Astrocyte of the spinal cord (primary cell): ENCODE results near the gene SYT1.

Experiments
- DNase-seq: peaks from one replicate; pipeline ENCODE4 v3.0.0; 2011; ENCODE audit warnings: low read depth, low spot score
- H3K4me3 ChIP-seq: 2 replicates; pipeline ENCODE4 v1.5.1; 2011; ENCODE audit warnings: low read depth, mild to moderate bottlenecking, low read length, moderate library complexity
- in situ Hi-C: cut with HindIII; loops from 2 replicates; pipeline ENCODE4 v1.10.0; 2017; ENCODE audit warnings: low sequenced_read_pairs
- TF ChIP-seq, protein P1 (sequence below): IDR thresholded peaks from 2 replicates; pipeline ENCODE4 v1.5.1; 2012; ENCODE audit warnings: low read depth, mild to moderate bottlenecking, low read length, inconsistent platforms

The SYT1 gene

DNA sequence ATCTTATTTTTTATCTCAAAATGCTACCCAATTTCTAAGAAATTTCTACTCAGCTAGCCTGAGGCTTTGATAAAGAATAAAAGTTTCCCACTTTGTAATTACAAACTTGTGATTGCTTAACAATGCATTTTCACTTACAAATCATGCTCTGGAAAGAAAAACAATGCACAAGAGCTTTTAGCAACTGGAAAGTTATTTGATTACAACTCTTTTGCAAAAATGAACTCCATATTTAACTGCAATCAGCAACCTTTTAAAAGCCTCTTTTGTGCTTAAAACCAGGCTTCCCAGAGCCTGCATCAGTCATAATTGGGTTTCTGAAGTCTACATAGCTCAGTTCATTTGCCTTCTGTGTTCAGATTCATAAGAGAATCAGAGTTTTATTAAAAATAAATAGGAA, 431.0 kb downstream of the SYT1 start:
- no peak overlapping the region for H3K4me3 ChIP-seq
- TF ChIP-seq, protein P1, sequence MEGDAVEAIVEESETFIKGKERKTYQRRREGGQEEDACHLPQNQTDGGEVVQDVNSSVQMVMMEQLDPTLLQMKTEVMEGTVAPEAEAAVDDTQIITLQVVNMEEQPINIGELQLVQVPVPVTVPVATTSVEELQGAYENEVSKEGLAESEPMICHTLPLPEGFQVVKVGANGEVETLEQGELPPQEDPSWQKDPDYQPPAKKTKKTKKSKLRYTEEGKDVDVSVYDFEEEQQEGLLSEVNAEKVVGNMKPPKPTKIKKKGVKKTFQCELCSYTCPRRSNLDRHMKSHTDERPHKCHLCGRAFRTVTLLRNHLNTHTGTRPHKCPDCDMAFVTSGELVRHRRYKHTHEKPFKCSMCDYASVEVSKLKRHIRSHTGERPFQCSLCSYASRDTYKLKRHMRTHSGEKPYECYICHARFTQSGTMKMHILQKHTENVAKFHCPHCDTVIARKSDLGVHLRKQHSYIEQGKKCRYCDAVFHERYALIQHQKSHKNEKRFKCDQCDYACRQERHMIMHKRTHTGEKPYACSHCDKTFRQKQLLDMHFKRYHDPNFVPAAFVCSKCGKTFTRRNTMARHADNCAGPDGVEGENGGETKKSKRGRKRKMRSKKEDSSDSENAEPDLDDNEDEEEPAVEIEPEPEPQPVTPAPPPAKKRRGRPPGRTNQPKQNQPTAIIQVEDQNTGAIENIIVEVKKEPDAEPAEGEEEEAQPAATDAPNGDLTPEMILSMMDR: no peak
- DNase-seq: no peak
- in situ Hi-C loops: no loop called here

GRCh38 chr12:79296133-79296532, 431.6 kb downstream of the SYT1 start:
- H3K4me3 ChIP-seq: no peak overlapping the region
- no peak for DNase-seq
- TF ChIP-seq, protein P1: no peak
- in situ Hi-C loops: no loop called here

GRCh38 chr12:79296871-79297270, 432.3 kb downstream of the SYT1 start:
- no peak overlapping the region for H3K4me3 ChIP-seq
- TF ChIP-seq, protein P1: no peak
- DNase-seq: no peak
- in situ Hi-C loops: no loop called here

GRCh38 chr12:79298506-79298905, 433.9 kb downstream of the SYT1 start:
- TF ChIP-seq, protein P1: no peak
- DNase-seq: no peak
- H3K4me3 ChIP-seq: no peak overlapping the region
- in situ Hi-C loops: no loop called here

- no peak for DNase-seq
- in situ Hi-C loops: no loop called here
- H3K4me3 ChIP-seq: no peak overlapping the region
- TF ChIP-seq, protein P1: no peak
Observed at GRCh38 chr12:79299447-79300198, 435.0 kb downstream of the SYT1 start.

GRCh38 chr12:79300199-79300568, 435.6 kb downstream of the SYT1 start:
- in situ Hi-C loops: no loop called here
- peak; percentile 41 for DNase-seq
- TF ChIP-seq, protein P1: no peak
- H3K4me3 ChIP-seq: no peak overlapping the region
